Stimulated activated CD4-positive, alpha-beta T cell treated with anti-CD3 and anti-CD28 coated beads, Interleukin-15, amount 100 ng/mL, for 24 hours (primary cell): ENCODE results near the gene ZDHHC16.
"Not testable (repeated sequence)": the region's sequence is repeated elsewhere in the genome, so short reads cannot be mapped to it uniquely, and the experiment has no call there.

ENCODE experiments used
- DNase-seq: peaks from one replicate; pipeline ENCODE4 v3.0.0-alpha.2; 2020

Gene ZDHHC16

GRCh38 chr10:97435211-97435610 is 10.8 kb upstream of the ZDHHC16 start:
- no peak for DNase-seq

GRCh38 chr10:97442277-97442676 is 3.7 kb upstream of the ZDHHC16 start:
- DNase-seq: no peak

DNA sequence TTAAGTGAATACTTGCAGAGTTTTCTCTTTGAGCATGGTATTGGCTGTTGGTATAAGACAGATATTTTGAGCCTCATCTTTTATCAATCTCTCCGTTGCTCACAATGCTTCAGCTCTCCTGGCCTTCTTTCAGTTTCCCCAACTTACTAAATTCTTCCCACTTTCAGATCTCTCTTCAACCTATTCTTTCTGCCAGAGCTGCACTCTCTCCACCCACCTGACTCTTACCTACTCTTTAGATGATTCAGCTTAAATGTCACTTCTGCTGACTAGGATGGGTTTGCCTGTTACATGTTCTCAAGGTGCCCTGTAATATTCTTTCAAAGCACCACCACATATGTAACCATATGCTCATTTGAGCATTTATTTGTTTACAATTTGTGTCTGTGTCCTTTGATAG is 1.8 kb upstream of the ZDHHC16 start:
- peak; percentile 38 for DNase-seq

- no peak for DNase-seq
Measured at GRCh38 chr10:97445357-97445721, 636 bp upstream of the ZDHHC16 start.

GRCh38 chr10:97450828-97451227 is 4.9 kb downstream of the ZDHHC16 start:
- DNase-seq: no peak

DNA sequence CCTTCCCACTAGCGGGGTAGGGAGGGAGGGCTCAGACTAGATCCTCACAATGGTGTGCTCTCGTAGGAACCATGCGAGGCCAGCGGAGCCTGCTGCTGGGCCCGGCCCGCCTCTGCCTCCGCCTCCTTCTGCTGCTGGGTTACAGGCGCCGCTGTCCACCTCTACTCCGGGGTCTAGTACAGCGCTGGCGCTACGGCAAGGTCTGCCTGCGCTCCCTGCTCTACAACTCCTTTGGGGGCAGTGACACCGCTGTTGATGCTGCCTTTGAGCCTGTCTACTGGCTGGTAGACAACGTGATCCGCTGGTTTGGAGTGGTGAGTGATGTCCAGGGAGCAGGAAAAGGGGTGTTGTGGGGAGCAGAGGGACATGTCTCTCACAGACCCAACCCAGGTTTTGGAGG is 5.6 kb downstream of the ZDHHC16 start:
- no peak for DNase-seq

DNA sequence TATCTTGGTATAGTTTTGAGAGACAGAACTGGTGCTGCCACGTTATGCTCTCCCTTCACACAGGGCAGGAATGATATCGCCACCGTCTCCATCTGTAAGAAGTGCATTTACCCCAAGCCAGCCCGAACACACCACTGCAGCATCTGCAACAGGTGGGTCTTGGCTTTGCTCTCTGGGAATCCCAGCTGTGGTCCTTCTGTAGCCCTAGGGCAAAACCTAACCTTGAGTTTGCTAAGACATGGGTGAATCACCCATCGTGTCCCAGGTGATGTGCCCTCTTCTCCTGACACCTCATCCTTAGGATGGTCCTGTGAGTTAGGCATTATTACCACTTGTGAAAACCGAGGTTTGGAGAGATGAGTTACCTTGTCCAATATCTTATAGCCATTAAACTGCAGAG is 6.4 kb downstream of the ZDHHC16 start:
- DNase-seq: no peak

DNA sequence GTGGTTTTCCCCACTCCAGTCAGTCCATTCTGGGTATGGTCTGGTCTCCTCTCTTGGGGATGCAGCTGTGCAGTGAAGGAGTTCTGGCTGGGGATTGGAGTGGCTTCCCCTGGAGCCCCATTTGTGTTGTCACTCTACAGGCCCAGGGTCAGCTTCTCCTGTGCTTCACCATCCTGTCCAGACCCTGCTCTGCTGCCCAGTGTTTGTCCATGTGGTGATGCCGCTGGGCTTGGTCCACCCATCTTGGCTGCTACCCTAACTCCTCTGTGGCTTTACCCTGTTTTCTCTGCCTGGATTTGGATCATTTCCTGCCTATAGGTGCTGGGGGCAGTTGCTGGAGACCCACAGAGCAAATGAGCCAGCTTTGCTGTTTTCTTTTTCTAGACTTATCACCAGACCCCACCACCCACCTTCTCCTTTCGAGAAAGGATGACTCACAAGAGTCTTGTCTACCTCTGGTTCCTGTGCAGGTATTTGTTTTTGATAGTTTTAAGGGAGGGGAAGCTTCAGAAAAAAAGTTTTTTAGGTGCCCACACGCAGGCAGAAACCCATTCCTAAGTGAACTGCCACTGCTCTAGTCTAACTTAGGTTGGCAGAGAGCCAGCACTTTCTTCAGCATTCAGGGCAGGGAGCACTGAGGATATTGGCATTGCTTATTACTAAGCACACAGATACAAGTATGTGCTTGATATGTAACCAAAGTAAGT is 8.5 kb downstream of the ZDHHC16 start:
- DNase-seq: peak; percentile 37

GRCh38 chr10:97456034-97456685 is 10.2 kb downstream of the ZDHHC16 start:
- DNase-seq: no peak

DNA sequence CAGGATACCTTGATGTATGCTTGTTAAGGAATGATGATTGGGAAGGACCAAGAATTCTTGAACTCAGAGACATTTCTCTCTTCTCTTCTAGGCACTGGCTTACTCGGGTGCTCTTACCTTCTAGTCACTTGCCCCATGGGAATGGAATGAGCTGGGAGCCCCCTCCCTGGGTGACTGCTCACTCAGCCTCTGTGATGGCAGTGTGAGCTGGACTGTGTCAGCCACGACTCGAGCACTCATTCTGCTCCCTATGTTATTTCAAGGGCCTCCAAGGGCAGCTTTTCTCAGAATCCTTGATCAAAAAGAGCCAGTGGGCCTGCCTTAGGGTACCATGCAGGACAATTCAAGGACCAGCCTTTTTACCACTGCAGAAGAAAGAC is 10.7 kb downstream of the ZDHHC16 start:
- no peak for DNase-seq

- DNase-seq: no peak
Measured at GRCh38 chr10:97459111-97459510, 13.1 kb downstream of the ZDHHC16 start.

GRCh38 chr10:97459933-97460332 is 14.0 kb downstream of the ZDHHC16 start:
- DNase-seq: no peak

- DNase-seq: no peak
Measured at GRCh38 chr10:97462309-97462708, 16.3 kb downstream of the ZDHHC16 start.

GRCh38 chr10:97463363-97464132 is 17.6 kb downstream of the ZDHHC16 start:
- peak; percentile 43 for DNase-seq

DNA sequence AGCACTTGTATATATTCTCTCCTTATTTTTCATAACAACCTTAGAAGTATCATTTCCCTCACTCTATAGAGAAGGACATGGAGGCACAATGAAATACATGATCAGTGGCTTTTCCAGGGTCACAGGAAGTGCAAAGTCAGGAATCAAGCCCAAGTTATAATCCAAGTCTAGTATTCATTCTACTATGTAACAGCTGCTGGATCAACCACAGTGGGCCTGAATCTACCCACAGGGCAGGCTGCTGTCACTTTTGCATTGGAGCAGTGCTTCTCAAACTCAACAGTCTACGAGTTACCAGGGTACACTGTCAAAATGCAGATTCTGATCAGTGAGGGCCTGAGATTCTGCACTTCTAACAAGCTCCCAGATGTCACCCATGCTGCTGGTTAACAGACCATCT is 18.3 kb downstream of the ZDHHC16 start:
- DNase-seq: no peak

- DNase-seq: no peak
Measured at GRCh38 chr10:97465982-97466381, 20.0 kb downstream of the ZDHHC16 start.

GRCh38 chr10:97466755-97467154 is 20.8 kb downstream of the ZDHHC16 start:
- DNase-seq: no peak

DNA sequence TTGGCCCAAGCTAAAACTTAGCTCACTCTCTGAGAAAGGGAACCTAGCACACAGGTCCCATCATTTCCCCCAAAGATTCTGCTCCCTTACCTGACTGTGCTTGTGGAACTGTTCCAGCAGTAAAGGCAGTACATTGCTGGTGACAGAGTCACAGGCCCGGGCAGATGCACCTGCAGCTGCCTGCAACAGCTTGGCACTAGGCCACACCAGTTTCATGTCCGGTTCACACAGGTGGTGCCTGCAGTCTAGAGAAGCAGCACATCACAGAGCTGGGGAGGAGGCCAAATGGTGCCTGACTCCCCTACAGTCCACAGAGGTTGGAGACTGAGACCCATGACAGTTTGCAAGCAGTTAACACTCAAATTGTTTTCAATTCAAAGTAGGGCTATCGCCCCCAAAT is 22.2 kb downstream of the ZDHHC16 start:
- DNase-seq: no peak

DNA sequence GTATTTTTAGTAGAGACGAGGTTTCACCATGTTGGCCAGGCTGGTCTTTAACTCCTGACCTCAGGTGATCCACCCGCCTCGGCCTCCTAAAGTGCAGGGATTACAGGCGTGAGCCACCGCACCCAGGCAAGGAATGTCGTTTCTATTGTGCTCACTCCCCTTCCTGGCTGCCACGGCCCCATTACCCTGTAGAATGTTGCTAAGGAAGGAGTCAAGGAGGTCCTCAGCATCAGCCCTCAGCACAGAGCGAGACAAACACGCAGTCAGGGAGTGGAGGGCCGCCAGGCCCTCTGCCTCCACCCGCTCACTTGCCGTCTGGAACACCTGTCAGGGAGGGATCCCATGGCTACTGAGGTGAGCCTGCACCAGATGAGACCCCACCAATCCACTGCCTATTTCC is 22.8 kb downstream of the ZDHHC16 start:
- DNase-seq: not testable (repeated sequence)

- DNase-seq: no peak
Measured at GRCh38 chr10:97474918-97475317, 28.9 kb downstream of the ZDHHC16 start.

DNA sequence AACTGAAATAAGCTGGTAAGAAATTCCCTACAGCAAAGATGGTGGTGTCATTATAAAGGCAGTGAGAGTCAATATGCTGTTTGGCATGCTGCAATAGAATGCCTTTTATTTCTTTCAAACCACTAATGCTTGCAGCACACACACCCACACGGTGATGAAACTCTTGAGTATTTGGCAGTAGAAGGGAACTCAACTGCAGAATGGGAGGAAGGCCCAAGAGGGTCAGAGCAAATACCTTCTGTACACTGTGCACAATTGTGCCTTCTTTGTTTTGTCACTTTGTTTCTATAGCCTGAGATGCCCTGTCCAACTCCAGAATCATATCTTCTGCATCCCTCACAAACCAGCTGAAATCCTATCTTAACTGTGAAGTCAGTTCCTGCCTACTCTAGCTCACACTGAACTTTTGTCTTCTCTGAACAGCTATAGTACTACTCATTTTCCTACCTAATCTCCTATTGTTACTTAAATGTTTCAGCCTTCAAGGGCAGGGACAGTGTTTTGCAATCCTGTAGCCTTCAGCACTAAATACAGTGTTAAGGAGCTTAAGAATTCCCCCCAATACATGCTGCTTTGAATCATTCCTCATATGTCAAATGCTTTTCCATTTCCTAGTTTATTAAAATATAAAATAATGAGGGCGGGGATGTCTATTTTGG is 30.1 kb downstream of the ZDHHC16 start:
- no peak for DNase-seq

- DNase-seq: not testable (repeated sequence)
Measured at GRCh38 chr10:97479410-97479809, 33.4 kb downstream of the ZDHHC16 start.

DNA sequence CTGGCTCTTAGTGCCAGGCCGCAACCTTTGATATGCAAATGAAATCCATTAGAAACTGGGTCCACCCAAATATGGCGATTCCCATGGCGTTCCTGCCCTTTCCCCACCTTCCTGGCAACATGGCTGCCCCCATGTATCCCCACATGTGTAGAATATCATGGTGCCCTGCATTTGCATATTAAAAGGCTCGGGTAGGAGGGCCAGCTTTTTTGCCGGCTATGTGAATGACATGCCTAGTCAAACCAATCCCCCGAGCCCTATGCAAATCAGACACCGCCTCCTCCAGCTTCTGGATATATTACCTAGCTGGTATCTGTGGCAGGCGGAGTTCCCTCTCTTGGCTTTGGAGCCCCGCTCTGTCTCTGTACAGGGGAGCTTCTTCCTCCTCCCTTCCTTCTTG is 34.0 kb downstream of the ZDHHC16 start:
- no peak for DNase-seq

GRCh38 chr10:97481071-97481470 is 35.1 kb downstream of the ZDHHC16 start:
- DNase-seq: no peak
